Measurements from ENCODE around the gene DNM3.

- TF ChIP-seq POLR2A (IDR thresholded peaks at IDR 0.05), result no peak
- no peak for TF ChIP-seq CTCF (IDR thresholded peaks at IDR 0.05)
- TF ChIP-seq EP300 (IDR thresholded peaks at IDR 0.05), result no peak
Observed at GRCh38 chr1:172275478-172275877, 434.2 kb downstream of the DNM3 start.
